LNCAP (cell line): ENCODE measurements around the gene B9D1.

Experiments used
- CTCF ChIP-seq: fragments of 450-650 bp; IDR thresholded peaks from 2 replicates; pipeline ENCODE4 v1.5.1; 2017; ENCODE audit warnings: mild to moderate bottlenecking

B9D1 gene

GRCh38 chr17:19362277-19363113 is at the start of gene B9D1:
Gene B9D1, minus strand, starts transcription at chr17:19362723. Its CDS starts 154 bp downstream, at chr17:19362569.
- TF ChIP-seq CTCF, result peak; percentile 95

GRCh38 chr17:19411631-19412030 is 49.1 kb upstream of the B9D1 start:
- no peak for TF ChIP-seq CTCF

- TF ChIP-seq CTCF, result no peak
Observed at GRCh38 chr17:19410875-19411620, 48.5 kb upstream of the B9D1 start, which contains the start of gene RNF112. Gene RNF112, plus strand, starts transcription at chr17:19411232. Its CDS starts 177 bp downstream, at chr17:19411409.

- no peak for TF ChIP-seq CTCF
Observed at GRCh38 chr17:19410091-19410490, 47.6 kb upstream of the B9D1 start.

GRCh38 chr17:19409509-19409908 is 47.0 kb upstream of the B9D1 start:
- no peak for TF ChIP-seq CTCF

- TF ChIP-seq CTCF, result no peak
Observed at GRCh38 chr17:19409066-19409465, 46.5 kb upstream of the B9D1 start.

GRCh38 chr17:19408346-19408710 is 45.8 kb upstream of the B9D1 start:
- no peak for TF ChIP-seq CTCF
